Measurements from ENCODE around the gene NEK10.

NEK10 gene

DNA sequence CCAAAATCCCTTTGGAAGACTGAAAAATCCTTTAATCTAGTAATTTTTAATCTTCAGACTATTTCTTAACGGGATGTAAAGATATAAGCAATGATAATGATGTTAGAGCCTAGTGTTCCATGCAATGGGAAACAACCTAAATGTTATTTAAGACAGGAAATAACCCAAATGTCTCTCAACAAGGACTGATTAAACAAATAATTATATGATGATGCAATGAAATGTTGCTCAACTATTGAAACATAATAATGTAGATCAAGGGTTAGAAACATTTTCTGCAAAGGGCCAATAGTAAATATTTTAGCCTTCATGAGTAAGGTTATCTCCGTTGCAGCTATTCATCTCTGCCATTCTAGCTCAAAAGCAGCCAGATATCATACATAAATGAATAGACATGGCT lies 275.4 kb downstream of the NEK10 start:
- no peak for DNase-seq

GRCh38 chr3:27090275-27091041 lies 278.7 kb downstream of the NEK10 start:
- no peak for DNase-seq

DNA sequence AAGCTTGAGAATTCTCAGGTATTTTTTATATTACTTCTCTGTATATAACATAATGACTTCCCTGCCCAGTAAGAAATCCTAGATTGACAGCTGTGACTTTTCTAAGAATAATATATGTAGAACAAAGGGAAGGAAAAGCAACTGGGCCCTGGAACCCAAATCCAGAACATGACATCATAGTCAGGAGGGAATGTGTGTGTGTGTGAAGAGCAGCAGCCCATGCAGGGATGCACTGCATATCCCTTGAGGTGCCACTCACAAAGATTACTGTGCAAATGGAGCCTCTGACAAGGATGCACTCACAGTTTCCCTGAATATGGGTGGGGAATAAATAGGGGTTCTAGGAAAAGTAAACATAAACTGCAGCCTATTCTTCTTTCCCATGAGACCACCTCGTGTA lies 279.5 kb downstream of the NEK10 start:
- no peak for DNase-seq

GRCh38 chr3:27089068-27089467 lies 280.1 kb downstream of the NEK10 start:
- no peak for DNase-seq

- DNase-seq, result no peak
Observed at GRCh38 chr3:27085829-27086730, 283.1 kb downstream of the NEK10 start.

GRCh38 chr3:27081992-27082607 lies 287.1 kb downstream of the NEK10 start:
- DNase-seq, result no peak

GRCh38 chr3:27081566-27081965 lies 287.6 kb downstream of the NEK10 start:
- DNase-seq, result no peak

DNA sequence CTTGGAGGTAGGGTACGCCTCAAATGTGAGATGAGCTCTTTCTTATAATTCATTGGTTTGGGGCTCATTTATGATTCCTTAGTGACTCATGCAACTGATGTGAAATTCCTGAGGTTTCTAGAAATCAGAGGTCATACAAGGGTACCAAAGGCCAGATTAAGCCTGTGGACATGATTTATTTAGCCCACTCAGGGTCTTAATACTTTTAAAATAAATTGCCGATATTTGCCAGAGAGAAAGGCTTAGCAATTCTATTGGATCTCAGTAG lies 289.0 kb downstream of the NEK10 start:
- DNase-seq, result no peak

DNA sequence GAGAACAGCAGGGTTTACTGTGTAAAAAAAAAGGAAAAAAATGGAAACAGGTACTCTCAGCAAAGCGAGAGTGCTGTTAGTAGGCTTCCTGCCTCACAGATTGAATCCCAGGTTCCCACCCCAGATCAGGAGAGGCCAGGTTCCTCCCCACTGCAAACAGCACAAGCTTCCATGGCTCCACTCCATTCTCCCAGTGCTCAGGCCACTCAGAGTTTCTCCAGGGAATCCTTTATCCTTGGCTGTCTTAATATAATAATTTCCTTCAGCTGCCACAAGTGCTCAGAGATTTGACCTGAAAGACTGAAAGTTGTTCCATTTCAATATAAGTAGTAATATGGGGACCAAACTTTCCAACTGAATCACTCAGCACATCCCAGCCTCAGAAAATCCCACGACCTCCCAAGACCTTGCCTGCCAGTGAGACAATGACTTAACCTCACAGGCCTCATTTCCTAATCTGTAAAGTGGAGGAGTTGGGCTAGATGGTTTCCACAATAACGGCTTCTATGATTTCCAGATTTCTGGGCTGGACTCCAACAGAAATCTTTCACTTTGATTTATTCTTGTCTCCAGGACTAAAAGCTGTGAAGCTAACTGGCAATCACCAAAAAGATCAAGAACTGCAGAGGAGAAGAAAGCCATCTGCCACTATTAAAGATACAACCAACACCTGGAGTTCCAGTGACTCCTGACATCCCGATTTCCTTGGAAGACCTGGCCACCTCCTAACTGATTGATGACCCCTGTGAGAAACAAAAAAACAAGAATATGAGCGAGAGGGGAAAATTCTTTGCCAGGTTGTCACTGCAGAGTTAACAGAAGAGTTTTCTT lies 289.5 kb downstream of the NEK10 start:
- DNase-seq, result no peak

- no peak for DNase-seq
Observed at GRCh38 chr3:27078246-27078913, 290.8 kb downstream of the NEK10 start.

GRCh38 chr3:27076815-27077630 lies 292.2 kb downstream of the NEK10 start:
- no peak for DNase-seq

- DNase-seq, result no peak
Observed at GRCh38 chr3:27074914-27075313, 294.3 kb downstream of the NEK10 start.

DNA sequence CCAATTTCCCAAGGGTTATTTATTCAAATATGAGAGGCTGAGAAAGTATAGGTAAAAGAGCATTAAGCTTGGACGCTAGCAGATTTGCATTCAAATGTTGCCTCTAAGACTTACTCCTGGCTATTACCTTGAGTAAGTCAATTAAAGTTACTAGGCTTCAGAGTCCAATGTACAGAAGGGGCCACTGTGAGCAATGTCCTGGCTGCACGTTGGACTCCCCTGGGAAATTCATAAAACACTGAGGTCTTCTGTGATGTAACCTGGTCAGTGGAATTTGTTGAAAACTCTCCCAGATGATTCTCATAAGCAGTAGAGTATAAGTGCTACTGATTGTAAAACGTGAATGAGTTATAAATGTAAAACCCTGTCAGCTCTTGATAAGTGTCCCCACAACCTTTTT lies 295.3 kb downstream of the NEK10 start:
- no peak for DNase-seq

GRCh38 chr3:27072810-27073651 lies 296.2 kb downstream of the NEK10 start:
- no peak for DNase-seq

GRCh38 chr3:27060336-27060735 lies 308.8 kb downstream of the NEK10 start:
- DNase-seq, result no peak

Data from RPMI8226 (cell line).